GM18505 (cell line): ENCODE measurements around the gene AKAP14.
"Not testable (repeated sequence)": the region's sequence is repeated elsewhere in the genome, so short reads cannot be mapped to it uniquely, and the experiment has no call there.

ENCODE experiments used
- ATAC-seq: cut with Tn5 transposase; IDR thresholded peaks from one replicate; pipeline ENCODE4 v1.9.1; 2021; ENCODE audit not compliant: unreplicated experiment
- POLR2A ChIP-seq: IDR thresholded peaks from 4 replicates; pipeline ENCODE4 v1.6.1; 2011; ENCODE audit warnings: borderline replicate concordance; ENCODE audit not compliant: insufficient read depth, insufficient read length; ENCODE audit errors: extremely low read depth

Gene AKAP14

DNA sequence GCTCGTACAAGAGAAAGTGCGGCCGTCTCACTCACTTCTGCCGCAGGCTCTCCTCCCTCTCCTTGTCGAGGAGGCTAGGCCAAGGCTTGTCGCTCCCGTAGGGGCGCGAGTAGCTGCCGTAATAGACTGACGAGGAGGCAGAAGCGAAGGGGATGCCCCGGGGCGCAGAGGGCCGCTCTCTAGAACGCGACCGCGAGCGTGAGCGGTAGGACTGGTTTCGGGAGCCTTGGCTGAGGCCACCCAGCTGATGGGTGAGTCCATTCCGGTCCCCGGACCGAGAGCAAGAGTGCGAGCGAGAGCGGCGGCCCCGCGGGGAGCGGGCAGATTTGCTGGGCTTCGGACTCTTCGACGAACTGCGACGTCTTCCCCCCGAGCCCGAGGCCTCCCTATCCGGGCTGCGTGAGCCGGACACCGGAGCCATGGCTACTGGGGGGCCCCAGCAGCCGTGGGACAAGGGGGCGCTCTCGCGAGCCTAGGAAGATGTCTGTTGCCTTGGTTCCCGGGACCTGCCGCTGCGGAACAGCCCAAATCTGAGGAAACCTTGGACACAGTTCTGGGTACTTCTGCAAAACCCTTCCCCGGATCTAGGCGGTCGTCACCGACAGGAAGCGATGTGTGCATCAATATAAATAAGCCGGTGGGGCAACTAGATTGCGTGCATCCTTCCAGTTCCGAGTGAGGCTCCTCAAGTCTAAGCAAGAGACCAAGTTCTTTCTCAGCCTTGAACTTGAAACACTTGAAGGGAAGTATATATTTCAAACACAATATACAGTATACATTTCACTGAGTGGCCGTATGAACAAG, 47.7 kb downstream of the AKAP14 start, which contains the start of gene NKAP:
TSS of gene NKAP (minus strand) at position 567 of the 804 bp plus-strand sequence. CDS start at position 421, 146 bp downstream.
- ATAC-seq, result peak; percentile 84
- peak; percentile 78 for TF ChIP-seq POLR2A

DNA sequence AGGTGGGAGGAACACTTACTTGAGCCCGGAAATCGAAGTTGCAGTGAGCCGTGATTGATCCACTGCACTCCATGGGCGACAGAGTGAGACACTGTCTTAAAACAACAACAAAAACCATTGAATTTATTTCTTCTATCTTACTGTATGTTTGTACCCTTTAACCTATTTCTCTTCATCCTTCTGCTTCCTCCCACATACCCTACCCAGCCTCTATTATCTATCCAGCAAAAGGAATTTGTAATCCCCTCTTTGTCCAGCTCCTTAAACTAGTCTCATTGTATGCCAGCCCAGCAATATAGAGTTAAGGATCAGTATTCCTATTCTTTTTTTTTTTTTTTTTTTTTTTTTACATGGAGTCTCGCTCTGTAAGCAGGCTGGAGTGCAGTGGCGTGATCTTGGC, 49.8 kb downstream of the AKAP14 start:
- no peak for ATAC-seq
- no peak for TF ChIP-seq POLR2A

DNA sequence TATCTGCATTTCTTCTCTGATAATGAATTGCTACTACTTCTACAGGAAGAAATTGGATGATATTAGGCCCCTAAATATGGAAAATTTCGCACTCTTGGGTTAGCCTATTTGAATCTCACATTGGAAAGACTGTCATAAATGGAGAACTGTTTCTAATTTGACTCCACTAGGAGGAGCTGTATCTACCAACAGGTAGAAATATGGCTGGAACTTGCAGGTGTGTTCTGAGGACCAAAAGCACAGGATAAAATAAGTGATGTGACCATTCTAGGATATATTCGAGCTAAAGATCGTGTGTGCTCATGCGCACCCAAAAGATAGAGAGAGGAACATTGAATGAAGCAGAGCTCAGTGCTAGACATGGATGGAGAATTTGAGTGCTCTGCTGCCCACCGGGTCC, 52.7 kb downstream of the AKAP14 start:
- TF ChIP-seq POLR2A, result no peak
- ATAC-seq, result no peak

DNA sequence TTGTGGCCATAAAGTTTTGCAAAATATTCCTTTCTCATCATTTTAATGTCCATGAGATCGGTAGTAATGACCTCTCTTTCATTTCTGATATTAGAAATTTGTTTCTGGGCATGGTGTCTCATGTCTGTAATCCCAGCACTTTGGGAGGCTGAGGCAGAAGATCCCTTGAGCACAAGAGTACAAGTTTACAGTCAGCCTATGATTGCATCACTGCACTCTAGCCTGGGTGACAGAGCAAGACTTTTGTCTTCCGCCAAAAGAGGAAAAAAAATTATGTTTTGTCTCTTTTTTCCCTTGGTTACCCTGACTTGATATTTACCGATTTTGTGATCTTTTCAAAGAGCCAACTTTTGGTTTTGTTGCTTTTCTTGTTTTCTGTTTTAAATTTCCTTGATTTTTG, 58.7 kb downstream of the AKAP14 start:
- no peak for ATAC-seq
- TF ChIP-seq POLR2A, result no peak

DNA sequence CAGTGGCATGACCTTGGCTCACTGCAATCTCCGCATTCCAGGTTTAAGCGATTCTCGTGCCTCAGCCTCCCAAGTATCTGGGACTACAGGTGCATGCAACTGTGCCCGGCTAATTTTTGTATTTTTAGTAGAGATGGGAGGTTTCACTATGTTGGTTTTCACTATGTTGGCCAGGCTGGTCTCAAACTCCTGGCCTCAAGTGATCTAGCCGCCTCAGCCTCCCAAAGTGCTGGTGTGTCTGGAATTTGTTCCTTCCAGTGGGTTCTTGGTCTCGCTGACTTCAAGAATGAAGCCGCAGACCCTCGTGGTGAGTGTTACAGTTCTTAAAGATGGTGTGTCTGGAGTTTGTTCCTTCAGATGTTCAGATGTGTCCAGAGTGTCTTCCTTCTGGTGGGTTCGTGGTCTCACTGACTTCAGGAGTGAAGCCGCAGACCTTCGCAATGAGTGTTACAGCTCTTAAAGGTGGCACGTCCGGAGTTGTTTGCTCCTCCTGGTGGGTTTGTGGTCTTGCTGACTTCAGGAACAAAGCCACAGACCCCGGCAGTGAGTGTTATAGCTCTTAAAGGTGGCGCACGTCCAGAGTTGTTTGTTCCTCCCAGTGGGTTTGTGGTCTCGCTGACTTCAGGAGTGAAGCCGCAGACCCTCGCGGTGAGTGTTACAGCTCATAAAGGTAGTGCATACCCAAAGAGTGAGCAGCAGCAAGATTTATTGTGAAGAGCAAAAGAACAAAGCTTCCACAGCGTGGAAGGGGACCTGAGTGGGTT, 60.3 kb downstream of the AKAP14 start:
- ATAC-seq, result not testable (repeated sequence)

GRCh38 chrX:119960625-119961024, 64.9 kb downstream of the AKAP14 start:
- no peak for TF ChIP-seq POLR2A
- ATAC-seq, result no peak

- not testable (repeated sequence) for ATAC-seq
Measured at GRCh38 chrX:119966837-119967236, 71.1 kb downstream of the AKAP14 start.
